ENCODE measurements around the gene ITGA1. TPM values are rescaled to one million over a fixed set of nuclear protein-coding genes. Genes with fewer than 3 reads are reported as not detected.

Gene ITGA1
- total and polyA plus RNA-seq, 2 of the 8 experiments (the other 6 are each of a cell fraction or from before 2014, with no cell fraction given), result 2.3 to 9.0 TPM

DNA sequence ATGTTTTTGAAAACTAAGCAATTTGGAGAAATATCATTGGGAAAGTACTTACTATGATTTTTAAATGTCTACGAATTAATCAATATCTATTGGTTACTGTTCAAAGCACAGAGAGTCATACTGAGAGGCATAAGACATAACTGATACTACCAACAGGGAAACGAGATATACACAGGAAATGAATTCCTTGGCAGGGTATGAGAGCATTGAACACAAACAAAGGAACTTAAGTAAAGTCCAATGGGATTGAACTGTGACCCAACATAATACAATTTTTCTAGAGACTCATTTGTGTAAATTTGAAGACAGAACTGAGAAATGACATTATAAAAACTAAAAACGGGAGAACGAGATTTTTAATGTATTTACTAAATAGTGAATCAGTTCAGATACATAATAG is 1.3 kb upstream of the ITGA1 start:
- TF ChIP-seq GABPA (IDR thresholded peaks at IDR 0.05; ENCODE audit: borderline replicate concordance, insufficient read depth, low read length), result no peak
- no peak for TF ChIP-seq EGR1 (IDR thresholded peaks at IDR 0.05; ENCODE audit: borderline replicate concordance, low read depth, low read length)
- Histone ChIP-seq H3K36me3 (ENCODE audit: control insufficient read depth in 2 of 4, insufficient read depth in 4 of 4, low read length in 3 of 4) (0 out of 8 replicates have a peak, but pooled peaks cover 0 to 3% (median 0%) of the 10 kb centered on the region in 4 experiments), H2BK20ac (ENCODE audit: low read length) (no peak overlapping the region), H3K79me2 (ENCODE audit: control insufficient read depth in 1 of 2, insufficient read depth in 2 of 2, low read length in 2 of 2) (0 out of 4 replicates have a peak, but pooled peaks cover 0 to 6% of the 10 kb centered on the region in 2 experiments), H3K14ac (ENCODE audit: insufficient read length) (no peak overlapping the region), H3K4me3 (ENCODE audit: extremely low read depth in 1 of 4, insufficient read depth in 2 of 4, low read depth in 3 of 4, low read length in 4 of 4) (no peak overlapping the region), H4K20me1 (replicated peaks in 1 of 2; ENCODE audit: control insufficient read depth in 1 of 2, insufficient read depth in 2 of 2, low read length in 2 of 2) (no peaks in the 10 kb centered on the region), H3K27me3 (replicated peaks in 1 of 4; ENCODE audit: control insufficient read depth in 3 of 4, extremely low read depth in 1 of 4, insufficient read depth in 3 of 4, low read length in 3 of 4) (no peaks in the 10 kb centered on the region), H2BK5ac (ENCODE audit: low read depth, low read length) (no peak overlapping the region), H3K9ac (replicated peaks in 1 of 4; ENCODE audit: extremely low read depth in 1 of 4, low read depth in 3 of 4, low read length in 3 of 4) (no peak overlapping the region), H2BK120ac (replicated peaks; ENCODE audit: low read depth, low read length) (no peak overlapping the region), H4K5ac (ENCODE audit: insufficient read length, low read depth, low read length) (no peak overlapping the region), H2BK12ac (ENCODE audit: low read depth, low read length) (no peak overlapping the region), H3K27ac (ENCODE audit: low read depth, low read length) (no peak overlapping the region), H3K4me1 (replicated peaks in 1 of 4; ENCODE audit: control insufficient read depth in 3 of 4, insufficient read depth in 4 of 4, low read length in 3 of 4) (peaks cover 0 to 2% (median 0%) of the 10 kb centered on the region in 4 experiments; a peak in 1 of 7 replicates), H2AK5ac (ENCODE audit: low read depth, low read length) (no peak overlapping the region), H3K23ac (ENCODE audit: insufficient read length) (no peak overlapping the region), H3K4ac (replicated peaks; ENCODE audit: insufficient read length, low read depth, low read length) (no peak overlapping the region), H3K18ac (ENCODE audit: extremely low read depth, low read length) (no peak overlapping the region), H2BK15ac (ENCODE audit: low read length) (no peak overlapping the region), H3K23me2 (ENCODE audit: low read depth, low read length) (peaks cover 10% of the 10 kb centered on the region; the same call in 1 of the 2 replicates), H3K79me1 (ENCODE audit: low read depth, low read length) (no peaks in the 10 kb centered on the region), H3K4me2 (ENCODE audit: insufficient read depth in 1 of 2, low read depth in 2 of 2, low read length in 2 of 2) (no peak overlapping the region; a peak in 1 of 4 replicates), H2AFZ (ENCODE audit: low read length) (no peak overlapping the region), H4K8ac (ENCODE audit: extremely low read depth, insufficient read depth, low read length) (no peak overlapping the region), H4K91ac (replicated peaks; ENCODE audit: insufficient read length, low read length) (no peak overlapping the region), H3K56ac (replicated peaks; ENCODE audit: insufficient read length, low read depth, low read length) (no peak overlapping the region), H3K9me3 (ENCODE audit: insufficient read depth in 2 of 2, low read depth in 1 of 2, low read length in 1 of 2) (no peaks in the 10 kb centered on the region)
- CTCF ChIA-PET (ENCODE audit: partially characterized antibody), result interaction anchor here (0.6 to 5.1 kb wide), 11 partner anchors 10 to 129 kb away, joined by 3 to 39 read pairs (median 4); no protein-coding TSS in a partner anchor
- 80% methylated on average over 4 of the region's 4 CpGs; no CpG with 5 or more reads in 1 of the 2 experiments for WGBS, 2 experiments (ENCODE audit: extremely low coverage in 1 of 2, insufficient coverage in 1 of 2, insufficient read length in 1 of 2, insufficient replicate concordance in 2 of 2, low coverage in 1 of 2, low lambda C conversion rate in 2 of 2, missing lambda C conversion rate in 1 of 2)
- POLR2A ChIA-PET (ENCODE audit: partially characterized antibody), result no interaction called here
- DNase-seq (ENCODE audit: low read depth in 1 of 2, low spot score in 2 of 2) (no peak), FAIRE-seq (no peak)
